GM12864 (cell line): ENCODE results near the gene CNNM1.

Experiments used
- DNase-seq: peaks from one replicate; pipeline ENCODE4 v3.0.0-alpha.2; 2011; ENCODE audit warnings: low read depth
- H3K4me3 ChIP-seq: 2 replicates; pipeline ENCODE4 v1.5.1; 2011; ENCODE audit warnings: mild to moderate bottlenecking, low read depth, low read length, control low read depth
- TF ChIP-seq, protein P1 (sequence below): IDR thresholded peaks from 2 replicates; pipeline ENCODE4 v1.5.1; 2011; ENCODE audit warnings: low read depth, mild to moderate bottlenecking, moderate library complexity, low read length, control low read depth, inconsistent platforms; ENCODE audit errors: missing control alignments

CNNM1 gene

GRCh38 chr10:99393683-99394082 lies 64.5 kb downstream of the CNNM1 start:
- no peak for DNase-seq
- H3K4me3 ChIP-seq = no peak overlapping the region
- TF ChIP-seq, protein P1, sequence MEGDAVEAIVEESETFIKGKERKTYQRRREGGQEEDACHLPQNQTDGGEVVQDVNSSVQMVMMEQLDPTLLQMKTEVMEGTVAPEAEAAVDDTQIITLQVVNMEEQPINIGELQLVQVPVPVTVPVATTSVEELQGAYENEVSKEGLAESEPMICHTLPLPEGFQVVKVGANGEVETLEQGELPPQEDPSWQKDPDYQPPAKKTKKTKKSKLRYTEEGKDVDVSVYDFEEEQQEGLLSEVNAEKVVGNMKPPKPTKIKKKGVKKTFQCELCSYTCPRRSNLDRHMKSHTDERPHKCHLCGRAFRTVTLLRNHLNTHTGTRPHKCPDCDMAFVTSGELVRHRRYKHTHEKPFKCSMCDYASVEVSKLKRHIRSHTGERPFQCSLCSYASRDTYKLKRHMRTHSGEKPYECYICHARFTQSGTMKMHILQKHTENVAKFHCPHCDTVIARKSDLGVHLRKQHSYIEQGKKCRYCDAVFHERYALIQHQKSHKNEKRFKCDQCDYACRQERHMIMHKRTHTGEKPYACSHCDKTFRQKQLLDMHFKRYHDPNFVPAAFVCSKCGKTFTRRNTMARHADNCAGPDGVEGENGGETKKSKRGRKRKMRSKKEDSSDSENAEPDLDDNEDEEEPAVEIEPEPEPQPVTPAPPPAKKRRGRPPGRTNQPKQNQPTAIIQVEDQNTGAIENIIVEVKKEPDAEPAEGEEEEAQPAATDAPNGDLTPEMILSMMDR = no peak

DNA sequence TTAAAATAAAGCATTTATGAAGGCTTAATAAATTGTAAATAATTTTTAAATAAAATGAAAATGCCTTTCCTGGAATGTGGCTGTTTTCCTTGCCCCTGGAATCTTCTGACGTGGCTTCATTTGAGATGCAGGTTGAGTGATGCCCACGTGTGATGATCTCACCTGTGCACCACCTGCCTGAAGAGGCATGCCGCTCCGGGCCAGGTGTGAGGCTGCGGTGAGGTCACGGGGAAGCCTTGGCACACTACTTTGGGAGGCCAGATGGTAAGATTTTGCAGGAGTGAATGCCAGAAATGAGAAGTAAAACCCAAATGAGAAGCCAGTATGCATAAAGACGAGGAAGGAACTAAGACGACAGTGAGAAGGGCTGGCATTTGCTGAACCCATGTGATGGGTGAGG lies 65.1 kb downstream of the CNNM1 start:
- no peak for DNase-seq
- TF ChIP-seq, protein P1 = no peak
- no peak overlapping the region for H3K4me3 ChIP-seq

DNA sequence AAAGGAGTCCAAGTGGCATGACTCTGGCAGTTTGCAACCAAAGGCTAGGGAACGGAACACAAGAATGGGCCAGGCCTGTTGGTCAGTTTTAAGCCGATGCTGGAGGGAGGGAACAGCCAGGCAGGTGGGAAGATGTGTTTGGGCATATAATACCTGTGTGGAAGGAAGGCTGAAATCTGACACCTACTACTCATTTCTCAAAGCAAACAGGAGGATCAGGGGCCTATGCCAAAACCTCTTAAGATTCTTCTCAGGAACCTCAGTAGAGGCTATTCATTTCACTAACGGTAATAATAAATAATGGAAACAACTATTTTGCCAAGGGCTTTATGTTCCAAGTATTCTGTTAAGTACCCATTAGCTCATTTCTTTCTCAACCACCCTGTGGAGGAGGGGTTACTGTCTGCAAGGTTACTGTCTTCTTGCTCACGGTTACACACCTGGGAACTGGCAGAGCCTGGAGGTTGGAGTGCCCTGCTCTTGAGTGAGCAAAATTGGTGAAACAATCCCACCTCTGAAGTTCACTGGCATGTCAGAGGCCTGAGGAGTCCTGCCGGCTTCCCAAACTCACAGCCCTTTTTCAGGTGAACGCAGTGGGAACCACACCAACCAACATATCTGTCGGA lies 65.7 kb downstream of the CNNM1 start:
- H3K4me3 ChIP-seq = no peak overlapping the region
- TF ChIP-seq, protein P1 = no peak
- no peak for DNase-seq

GRCh38 chr10:99395750-99396445 lies 66.7 kb downstream of the CNNM1 start:
- H3K4me3 ChIP-seq = no peak overlapping the region
- DNase-seq = no peak
- TF ChIP-seq, protein P1 = no peak

DNA sequence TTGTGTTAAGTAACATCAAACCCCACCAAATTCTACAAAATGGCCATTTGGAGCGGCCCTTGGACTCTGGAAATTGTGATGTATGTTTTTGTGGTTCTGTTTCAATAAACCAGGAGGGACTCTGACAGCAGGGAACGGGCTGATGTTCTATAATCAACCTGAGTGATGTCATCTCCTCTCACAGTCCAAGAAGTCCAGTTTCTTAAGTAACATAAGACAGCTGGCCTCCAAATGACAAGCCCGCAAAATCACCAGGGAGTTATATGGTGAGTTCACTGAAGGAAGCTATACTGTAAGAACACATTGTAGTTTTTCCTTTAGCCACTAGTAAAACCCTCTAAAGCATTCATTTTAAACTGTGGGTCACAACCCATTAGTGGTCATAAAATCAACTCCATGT lies 67.3 kb downstream of the CNNM1 start:
- no peak overlapping the region for H3K4me3 ChIP-seq
- no peak for DNase-seq
- TF ChIP-seq, protein P1 = no peak

- no peak for DNase-seq
- TF ChIP-seq, protein P1 = no peak
- no peak overlapping the region for H3K4me3 ChIP-seq
Measured at GRCh38 chr10:99399664-99400063, 70.5 kb downstream of the CNNM1 start.

GRCh38 chr10:99403674-99404073 lies 74.5 kb downstream of the CNNM1 start:
- H3K4me3 ChIP-seq = no peak overlapping the region
- TF ChIP-seq, protein P1 = no peak
- no peak for DNase-seq
